GM18907 (cell line): ENCODE data around the gene FOXL1.
"Not testable (repeated sequence)": the region's sequence is repeated elsewhere in the genome, so short reads cannot be mapped to it uniquely, and the experiment has no call there.

Source experiments
- ATAC-seq: cut with Tn5 transposase; IDR thresholded peaks from one replicate; pipeline ENCODE4 v1.9.1; 2021; ENCODE audit warnings: mild to moderate bottlenecking, moderate library complexity; ENCODE audit not compliant: unreplicated experiment

Gene FOXL1

GRCh38 chr16:86579268-86580062, 1.1 kb downstream of the FOXL1 start:
- ATAC-seq, result no peak

- ATAC-seq, result no peak
Observed at GRCh38 chr16:86580063-86580790, 1.9 kb downstream of the FOXL1 start.

GRCh38 chr16:86580791-86581170, 2.4 kb downstream of the FOXL1 start:
- ATAC-seq, result no peak

GRCh38 chr16:86581458-86581857, 3.1 kb downstream of the FOXL1 start:
- no peak for ATAC-seq

- no peak for ATAC-seq
Observed at GRCh38 chr16:86584071-86584685, 5.8 kb downstream of the FOXL1 start.

- ATAC-seq, result no peak
Observed at GRCh38 chr16:86584726-86585721, 6.7 kb downstream of the FOXL1 start.

- no peak for ATAC-seq
Observed at GRCh38 chr16:86585821-86586611, 7.7 kb downstream of the FOXL1 start.

GRCh38 chr16:86587487-86587886, 9.1 kb downstream of the FOXL1 start:
- no peak for ATAC-seq

GRCh38 chr16:86587955-86588354, 9.6 kb downstream of the FOXL1 start:
- not testable (repeated sequence) for ATAC-seq

- ATAC-seq, result no peak
Observed at GRCh38 chr16:86590501-86591144, 12.3 kb downstream of the FOXL1 start.

- ATAC-seq, result no peak
Observed at GRCh38 chr16:86591270-86591669, 12.9 kb downstream of the FOXL1 start.

- ATAC-seq, result no peak
Observed at GRCh38 chr16:86593913-86594620, 15.7 kb downstream of the FOXL1 start.

GRCh38 chr16:86594721-86595120, 16.4 kb downstream of the FOXL1 start:
- ATAC-seq, result no peak

- ATAC-seq, result no peak
Observed at GRCh38 chr16:86595983-86596605, 17.7 kb downstream of the FOXL1 start.

GRCh38 chr16:86597126-86597879, 19.0 kb downstream of the FOXL1 start:
- ATAC-seq, result no peak

- no peak for ATAC-seq
Observed at GRCh38 chr16:86597880-86598606, 19.7 kb downstream of the FOXL1 start.
